H9 (cell line): ENCODE measurements around the gene HGS. TPM values are rescaled to one million over a fixed set of nuclear protein-coding genes. Genes with fewer than 3 reads are reported as not detected.

Experiments
- DNase-seq: peaks from one replicate; pipeline ENCODE4 v3.0.0-alpha.2; 2017
- H2AFZ ChIP-seq: one replicate; pipeline ENCODE4 v1.6.1; 2013; ENCODE audit warnings: mild to moderate bottlenecking, low read length, control low read depth, moderate library complexity
- H2AK5ac ChIP-seq: 2 replicates; pipeline ENCODE4 v1.6.1; 2013; ENCODE audit warnings: low read length, control low read depth, mixed read lengths; ENCODE audit not compliant: insufficient read length
- H2BK120ac ChIP-seq: one replicate; pipeline ENCODE4 v1.6.1; 2013; ENCODE audit warnings: low read depth, mild to moderate bottlenecking, low read length, control low read depth, inconsistent platforms; ENCODE audit not compliant: poor library complexity, severe bottlenecking
- H2BK12ac ChIP-seq: 2 replicates; pipeline ENCODE4 v1.6.1; 2013; ENCODE audit warnings: low read length, control low read depth, mixed read lengths, low read depth; ENCODE audit not compliant: insufficient read length
- H2BK15ac ChIP-seq: 2 replicates; pipeline ENCODE4 v1.6.1; 2013; ENCODE audit warnings: low read depth, low read length, control low read depth
- H2BK20ac ChIP-seq: one replicate; pipeline ENCODE4 v1.6.1; 2013; ENCODE audit warnings: low read depth, mild to moderate bottlenecking, low read length, control low read depth, inconsistent platforms; ENCODE audit not compliant: poor library complexity, severe bottlenecking
- H2BK5ac ChIP-seq: 2 replicates; pipeline ENCODE4 v1.6.1; 2013; ENCODE audit warnings: low read length, control low read depth, mixed read lengths; ENCODE audit not compliant: insufficient read length
- H3K14ac ChIP-seq: 2 replicates; pipeline ENCODE4 v1.6.1; 2013; ENCODE audit warnings: low read length, control low read depth; ENCODE audit not compliant: insufficient read depth
- H3K18ac ChIP-seq: 2 replicates; pipeline ENCODE4 v1.6.1; 2013; ENCODE audit warnings: low read depth, mild to moderate bottlenecking, mixed read lengths, low read length, control low read depth; ENCODE audit not compliant: insufficient read length
- H3K23ac ChIP-seq: 2 replicates; pipeline ENCODE4 v1.6.1; 2013; ENCODE audit warnings: low read length, control low read depth, mixed read lengths, low read depth; ENCODE audit not compliant: insufficient read length
- H3K23me2 ChIP-seq: 2 replicates; pipeline ENCODE4 v1.6.1; 2013; ENCODE audit warnings: low read depth, mild to moderate bottlenecking, mixed read lengths, low read length, control low read depth; ENCODE audit not compliant: insufficient read length, poor library complexity, severe bottlenecking
- H3K27ac ChIP-seq: 2 replicates; pipeline ENCODE4 v1.5.1; 2013; ENCODE audit warnings: low read length, control low read depth, mixed read lengths, low read depth; ENCODE audit not compliant: insufficient read length
- H3K27me3 ChIP-seq: 2 replicates; pipeline ENCODE4 v1.6.1; 2013; ENCODE audit warnings: low read length, control low read depth, inconsistent platforms; ENCODE audit not compliant: insufficient read depth
- H3K4ac ChIP-seq: 2 replicates; pipeline ENCODE4 v1.6.1; 2013; ENCODE audit warnings: low read depth, mild to moderate bottlenecking, control low read depth, inconsistent platforms, low read length, moderate library complexity
- H3K4me1 ChIP-seq: 2 replicates; pipeline ENCODE4 v1.6.1; 2013; ENCODE audit warnings: low read length, control low read depth, inconsistent platforms; ENCODE audit not compliant: insufficient read depth
- H3K4me2 ChIP-seq: 2 replicates; pipeline ENCODE4 v1.6.1; 2013; ENCODE audit warnings: low read length, control low read depth, mixed read lengths; ENCODE audit not compliant: insufficient read length, insufficient read depth
- H3K56ac ChIP-seq: 2 replicates; pipeline ENCODE4 v1.6.1; 2013; ENCODE audit warnings: low read depth, mild to moderate bottlenecking, mixed read lengths, low read length, control low read depth; ENCODE audit not compliant: insufficient read length
- H3K79me1 ChIP-seq: 2 replicates; pipeline ENCODE4 v1.6.1; 2013; ENCODE audit warnings: low read depth, mild to moderate bottlenecking, moderate library complexity, low read length, control low read depth, inconsistent platforms; ENCODE audit not compliant: insufficient read depth, poor library complexity, severe bottlenecking
- H3K79me2 ChIP-seq: 2 replicates; pipeline ENCODE4 v1.6.1; 2013; ENCODE audit warnings: low read length, control low read depth, inconsistent platforms; ENCODE audit not compliant: insufficient read depth
- H3K9ac ChIP-seq: 2 replicates; pipeline ENCODE4 v1.6.1; 2013; ENCODE audit warnings: low read length, control low read depth, mixed read lengths; ENCODE audit not compliant: insufficient read length; ENCODE audit errors: extremely low read depth
- H3K9me3 ChIP-seq: one replicate; pipeline ENCODE4 v1.6.1; 2013; ENCODE audit warnings: low read depth, low read length, inconsistent platforms; ENCODE audit not compliant: control insufficient read depth
- H3T11ph ChIP-seq: one replicate; pipeline ENCODE4 v1.6.1; 2013; ENCODE audit warnings: mild to moderate bottlenecking, low read length, control low read depth, inconsistent platforms
- H4K20me1 ChIP-seq: one replicate; pipeline ENCODE4 v1.6.1; 2013; ENCODE audit not compliant: control insufficient read depth, insufficient read length, insufficient read depth
- H4K5ac ChIP-seq: 2 replicates; pipeline ENCODE4 v1.6.1; 2013; ENCODE audit warnings: low read depth, mild to moderate bottlenecking, mixed read lengths, low read length, control low read depth; ENCODE audit not compliant: insufficient read length
- H4K8ac ChIP-seq: replicated peaks from 2 replicates; pipeline ENCODE4 v1.6.1; 2013; ENCODE audit warnings: low read length, control low read depth, mixed read lengths, low read depth; ENCODE audit not compliant: insufficient read length
- H4K91ac ChIP-seq: 2 replicates; pipeline ENCODE4 v1.6.1; 2013; ENCODE audit warnings: low read depth, mild to moderate bottlenecking, moderate library complexity, mixed read lengths, low read length, control low read depth; ENCODE audit not compliant: insufficient read length
- H3K27ac Mint-ChIP-seq, 3 experiments: 2 replicates in 2 of 3; 3 replicates in 1 of 3; pipeline ENCODE4 v1.8.0; 2020 to 2021; ENCODE audit warnings: mixed read lengths in 3 of 3, mild to moderate bottlenecking in 1 of 3, moderate library complexity in 1 of 3
- H3K27me3 Mint-ChIP-seq: 2 replicates; pipeline ENCODE4 v1.8.0; 2021; ENCODE audit warnings: low read depth, mild to moderate bottlenecking, moderate library complexity, mixed read lengths
- H3K36me3 Mint-ChIP-seq, 3 experiments: 2 replicates in 2 of 3; 3 replicates in 1 of 3; pipeline ENCODE4 v1.8.0; 2020 to 2021; ENCODE audit warnings: low read depth in 3 of 3, mixed read lengths in 3 of 3; ENCODE audit not compliant: insufficient read depth in 1 of 3
- H3K4me1 Mint-ChIP-seq, 2 experiments: 2 replicates each; pipeline ENCODE4 v1.8.0; 2020; ENCODE audit warnings: mixed read lengths in 2 of 2
- H3K4me3 Mint-ChIP-seq, 2 experiments: 2 replicates in 1 of 2; 3 replicates in 1 of 2; pipeline ENCODE4 v1.8.0; 2020 to 2021; ENCODE audit warnings: mild to moderate bottlenecking in 2 of 2, mixed read lengths in 2 of 2, moderate library complexity in 1 of 2
- H3K9me3 Mint-ChIP-seq, 2 experiments: 2 replicates in 1 of 2; 3 replicates in 1 of 2; pipeline ENCODE4 v1.8.0; 2020; ENCODE audit warnings: mild to moderate bottlenecking in 2 of 2, mixed read lengths in 2 of 2, moderate library complexity in 1 of 2
- CTCF ChIP-seq: fragments of 200-600 bp; sonication (generic); conservative IDR thresholded peaks from 3 replicates; pipeline ENCODE4 v1.8.0; 2021; ENCODE audit warnings: antibody characterized with exemption, mild to moderate bottlenecking
- WGBS: extraction: QIAGEN DNeasy Blood & Tissue Kit; methylation state at CpG from one replicate; pipeline ENCODE4 v1.1.7; 2013; ENCODE audit warnings: missing lambda C conversion rate, low lambda C conversion rate, mixed read lengths; ENCODE audit not compliant: insufficient read length; ENCODE audit errors: extremely low coverage; 5-methylcytosine and 5-hydroxymethylcytosine counted together
- total RNA-seq: library from RNA; stranded (reverse); gene quantifications from 2 replicates; pipeline ENCODE4 v1.2.1, GENCODE V29; 2021

The HGS gene
- total RNA-seq, 1 experiment from 2014 or later: 106 TPM

- 0 out of 5 replicates have a peak overlapping the region, but pooled peaks of 1 of the 2 experiments have one; percentile 48 for H3K4me3 Mint-ChIP-seq
Measured at GRCh38 chr17:81648707-81649085, 35.1 kb upstream of the HGS start.

More at GRCh38 chr17:81648707-81649085, 35.1 kb upstream of the HGS start:
- no peak overlapping the region for H3K4ac ChIP-seq
- H2AFZ ChIP-seq: no peak overlapping the region
- H3K23me2 ChIP-seq: no peaks in the 10 kb centered on the region
- H3K27ac Mint-ChIP-seq: no peak overlapping the region
- H3K4me2 ChIP-seq: no peak overlapping the region
- no peak overlapping the region for H2BK120ac ChIP-seq
- H4K5ac ChIP-seq: no peak overlapping the region
- peak; percentile 47 for DNase-seq
- H2BK12ac ChIP-seq: no peak overlapping the region
- H3K56ac ChIP-seq: no peak overlapping the region
- TF ChIP-seq CTCF: no peak
- H3K79me1 ChIP-seq: no peaks in the 10 kb centered on the region
- no peak overlapping the region for H3K18ac ChIP-seq
- no peak overlapping the region for H3K27ac ChIP-seq
- H2BK5ac ChIP-seq: no peak overlapping the region
- no peaks in the 10 kb centered on the region; a peak in 2 of 5 replicates for H3K9me3 Mint-ChIP-seq
- H3K4me1 ChIP-seq: peaks cover 3% of the 10 kb centered on the region; the same call in 1 of the 2 replicates
- no CpG with 5 or more reads among the region's 14 CpGs for WGBS
- no peak overlapping the region for H3K9ac ChIP-seq
- no peak overlapping the region for H3K23ac ChIP-seq
- H2BK15ac ChIP-seq: no peak overlapping the region
- H3K79me2 ChIP-seq: no peaks in the 10 kb centered on the region
- no peak overlapping the region for H3K14ac ChIP-seq
- H3K9me3 ChIP-seq: no peaks in the 10 kb centered on the region
- no peak overlapping the region for H4K8ac ChIP-seq
- no peaks in the 10 kb centered on the region for H4K20me1 ChIP-seq
- peaks cover 2% of the 10 kb centered on the region for H3K27me3 Mint-ChIP-seq
- H3K27me3 ChIP-seq: no peaks in the 10 kb centered on the region; the same call in 1 of the 2 replicates
- H3K36me3 Mint-ChIP-seq: no peaks in the 10 kb centered on the region
- H2AK5ac ChIP-seq: no peak overlapping the region
- no peak overlapping the region for H2BK20ac ChIP-seq
- peaks cover 13 to 15% of the 10 kb centered on the region in 2 experiments for H3K4me1 Mint-ChIP-seq
- no peak overlapping the region for H4K91ac ChIP-seq
- H3T11ph ChIP-seq: no peak overlapping the region
